SK-N-SH (cell line): ENCODE data around the gene PDE11A.

Experiments used
- EP300 ChIP-seq, 2 experiments: IDR thresholded peaks; 2 replicates each; pipeline versions ENCODE4 v1.4.0 to v1.6.1; 2012; ENCODE audit warnings: borderline replicate concordance in 1 of 2, low read depth in 1 of 2, low read length in 1 of 2
- FOSL2 ChIP-seq: IDR thresholded peaks from 2 replicates; pipeline ENCODE4 v1.4.0; 2012; ENCODE audit warnings: low read depth, mild to moderate bottlenecking, moderate library complexity, borderline replicate concordance
- FOXJ3 ChIP-seq: sonication (generic); formaldehyde crosslinking; IDR thresholded peaks from 2 replicates; pipeline ENCODE4 v1.5.1; 2020; ENCODE audit warnings: mild to moderate bottlenecking, missing genetic modification reagents
- FOXM1 ChIP-seq: IDR thresholded peaks from 2 replicates; pipeline ENCODE4 v1.4.0; 2012; ENCODE audit warnings: low read depth, mild to moderate bottlenecking
- GABPA ChIP-seq: IDR thresholded peaks from 2 replicates; pipeline ENCODE4 v1.4.0; 2012; ENCODE audit warnings: low read depth, mild to moderate bottlenecking
- GATA2 ChIP-seq: sonication (generic); formaldehyde crosslinking; IDR thresholded peaks from 2 replicates; pipeline ENCODE4 v1.5.0; 2020; ENCODE audit warnings: mild to moderate bottlenecking, missing genetic modification reagents
- POLR2AphosphoS5 ChIP-seq: IDR thresholded peaks from 2 replicates; pipeline ENCODE4 v1.6.1; 2012; ENCODE audit warnings: low read depth, low read length
- RCOR1 ChIP-seq: fragments of 150-350 bp; IDR thresholded peaks from 2 replicates; pipeline ENCODE4 v1.6.1; 2017; ENCODE audit warnings: antibody characterized with exemption, low read length
- RXRA ChIP-seq: IDR thresholded peaks from 2 replicates; pipeline ENCODE4 v1.4.0; 2012; ENCODE audit warnings: low read depth, mild to moderate bottlenecking, borderline replicate concordance
- TCF12 ChIP-seq: IDR thresholded peaks from 2 replicates; pipeline ENCODE4 v1.4.0; 2012
- YY1 ChIP-seq: IDR thresholded peaks from 2 replicates; pipeline ENCODE4 v1.4.0; 2012; ENCODE audit warnings: low read depth, mild to moderate bottlenecking
- TF ChIP-seq, protein P1 (sequence below): fragments of 200-600 bp; sonication (generic); IDR thresholded peaks from 2 replicates; pipeline ENCODE4 v1.6.1; 2017; ENCODE audit warnings: antibody characterized with exemption, mild to moderate bottlenecking, moderate library complexity
- TF ChIP-seq, protein P2 (sequence below): IDR thresholded peaks from 2 replicates; pipeline ENCODE4 v1.6.1; 2012; ENCODE audit warnings: mild to moderate bottlenecking, low read depth, low read length, moderate library complexity
- TF ChIP-seq, protein P3 (sequence below): fragments of 150-350 bp; IDR thresholded peaks from 2 replicates; pipeline ENCODE4 v1.6.1; 2017; ENCODE audit warnings: antibody characterized with exemption, low read length, low read depth, borderline replicate concordance

DNA sequence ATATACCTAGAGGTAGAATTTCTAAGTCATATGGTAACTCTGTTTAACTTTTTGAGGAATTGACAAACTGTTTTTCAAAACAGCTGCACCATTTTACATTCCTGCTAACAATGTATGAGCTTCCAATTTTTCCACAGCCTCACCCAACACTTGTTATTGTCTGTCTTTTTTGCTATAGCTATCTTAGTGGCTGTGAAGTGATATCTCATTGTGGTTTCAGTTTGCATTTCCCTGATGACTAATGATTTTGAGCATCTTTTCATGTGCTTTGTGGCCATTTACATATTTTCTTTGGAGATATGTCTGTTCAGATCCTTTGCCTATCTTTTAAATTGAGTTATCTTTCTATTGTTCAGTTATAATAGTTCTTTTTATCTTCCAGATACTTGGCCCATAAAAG lies 406.2 kb downstream of the PDE11A start:
- TF ChIP-seq FOXM1 (no peak), POLR2AphosphoS5 (no peak), FOXJ3 (no peak), GATA2 (no peak), YY1 (no peak), EP300 (IDR thresholded peaks at IDR 0.05; ENCODE audit: borderline replicate concordance in 1 of 2, low read depth in 1 of 2, low read length in 1 of 2) (no peak), RXRA (no peak), GABPA (no peak), FOSL2 (no peak), TCF12 (no peak), RCOR1 (no peak)
- TF ChIP-seq, protein P1, sequence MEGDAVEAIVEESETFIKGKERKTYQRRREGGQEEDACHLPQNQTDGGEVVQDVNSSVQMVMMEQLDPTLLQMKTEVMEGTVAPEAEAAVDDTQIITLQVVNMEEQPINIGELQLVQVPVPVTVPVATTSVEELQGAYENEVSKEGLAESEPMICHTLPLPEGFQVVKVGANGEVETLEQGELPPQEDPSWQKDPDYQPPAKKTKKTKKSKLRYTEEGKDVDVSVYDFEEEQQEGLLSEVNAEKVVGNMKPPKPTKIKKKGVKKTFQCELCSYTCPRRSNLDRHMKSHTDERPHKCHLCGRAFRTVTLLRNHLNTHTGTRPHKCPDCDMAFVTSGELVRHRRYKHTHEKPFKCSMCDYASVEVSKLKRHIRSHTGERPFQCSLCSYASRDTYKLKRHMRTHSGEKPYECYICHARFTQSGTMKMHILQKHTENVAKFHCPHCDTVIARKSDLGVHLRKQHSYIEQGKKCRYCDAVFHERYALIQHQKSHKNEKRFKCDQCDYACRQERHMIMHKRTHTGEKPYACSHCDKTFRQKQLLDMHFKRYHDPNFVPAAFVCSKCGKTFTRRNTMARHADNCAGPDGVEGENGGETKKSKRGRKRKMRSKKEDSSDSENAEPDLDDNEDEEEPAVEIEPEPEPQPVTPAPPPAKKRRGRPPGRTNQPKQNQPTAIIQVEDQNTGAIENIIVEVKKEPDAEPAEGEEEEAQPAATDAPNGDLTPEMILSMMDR: no peak
- TF ChIP-seq, protein P2, sequence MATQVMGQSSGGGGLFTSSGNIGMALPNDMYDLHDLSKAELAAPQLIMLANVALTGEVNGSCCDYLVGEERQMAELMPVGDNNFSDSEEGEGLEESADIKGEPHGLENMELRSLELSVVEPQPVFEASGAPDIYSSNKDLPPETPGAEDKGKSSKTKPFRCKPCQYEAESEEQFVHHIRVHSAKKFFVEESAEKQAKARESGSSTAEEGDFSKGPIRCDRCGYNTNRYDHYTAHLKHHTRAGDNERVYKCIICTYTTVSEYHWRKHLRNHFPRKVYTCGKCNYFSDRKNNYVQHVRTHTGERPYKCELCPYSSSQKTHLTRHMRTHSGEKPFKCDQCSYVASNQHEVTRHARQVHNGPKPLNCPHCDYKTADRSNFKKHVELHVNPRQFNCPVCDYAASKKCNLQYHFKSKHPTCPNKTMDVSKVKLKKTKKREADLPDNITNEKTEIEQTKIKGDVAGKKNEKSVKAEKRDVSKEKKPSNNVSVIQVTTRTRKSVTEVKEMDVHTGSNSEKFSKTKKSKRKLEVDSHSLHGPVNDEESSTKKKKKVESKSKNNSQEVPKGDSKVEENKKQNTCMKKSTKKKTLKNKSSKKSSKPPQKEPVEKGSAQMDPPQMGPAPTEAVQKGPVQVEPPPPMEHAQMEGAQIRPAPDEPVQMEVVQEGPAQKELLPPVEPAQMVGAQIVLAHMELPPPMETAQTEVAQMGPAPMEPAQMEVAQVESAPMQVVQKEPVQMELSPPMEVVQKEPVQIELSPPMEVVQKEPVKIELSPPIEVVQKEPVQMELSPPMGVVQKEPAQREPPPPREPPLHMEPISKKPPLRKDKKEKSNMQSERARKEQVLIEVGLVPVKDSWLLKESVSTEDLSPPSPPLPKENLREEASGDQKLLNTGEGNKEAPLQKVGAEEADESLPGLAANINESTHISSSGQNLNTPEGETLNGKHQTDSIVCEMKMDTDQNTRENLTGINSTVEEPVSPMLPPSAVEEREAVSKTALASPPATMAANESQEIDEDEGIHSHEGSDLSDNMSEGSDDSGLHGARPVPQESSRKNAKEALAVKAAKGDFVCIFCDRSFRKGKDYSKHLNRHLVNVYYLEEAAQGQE: no peak
- TF ChIP-seq, protein P3, sequence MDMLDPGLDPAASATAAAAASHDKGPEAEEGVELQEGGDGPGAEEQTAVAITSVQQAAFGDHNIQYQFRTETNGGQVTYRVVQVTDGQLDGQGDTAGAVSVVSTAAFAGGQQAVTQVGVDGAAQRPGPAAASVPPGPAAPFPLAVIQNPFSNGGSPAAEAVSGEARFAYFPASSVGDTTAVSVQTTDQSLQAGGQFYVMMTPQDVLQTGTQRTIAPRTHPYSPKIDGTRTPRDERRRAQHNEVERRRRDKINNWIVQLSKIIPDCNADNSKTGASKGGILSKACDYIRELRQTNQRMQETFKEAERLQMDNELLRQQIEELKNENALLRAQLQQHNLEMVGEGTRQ: no peak
